RKO (cell line): ENCODE measurements around the gene TSFM.
"Not testable (repeated sequence)": the region's sequence is repeated elsewhere in the genome, so short reads cannot be mapped to it uniquely, and the experiment has no call there.

ENCODE experiments used
- DNase-seq: peaks from one replicate; pipeline ENCODE4 v3.0.0-alpha.2; 2016; ENCODE audit warnings: low spot score

The TSFM gene

GRCh38 chr12:57815177-57816000 is 32.8 kb downstream of the TSFM start:
- DNase-seq: no peak

GRCh38 chr12:57816001-57816854 is 33.6 kb downstream of the TSFM start:
- DNase-seq: no peak

GRCh38 chr12:57816855-57817151 is 34.2 kb downstream of the TSFM start:
- DNase-seq: no peak

- DNase-seq: no peak
Observed at GRCh38 chr12:57817261-57817989, 34.8 kb downstream of the TSFM start.

GRCh38 chr12:57817990-57818331 is 35.4 kb downstream of the TSFM start:
- not testable (repeated sequence) for DNase-seq

- DNase-seq: not testable (repeated sequence)
Observed at GRCh38 chr12:57820119-57820518, 37.5 kb downstream of the TSFM start.

- DNase-seq: not testable (repeated sequence)
Observed at GRCh38 chr12:57821015-57821414, 38.4 kb downstream of the TSFM start.

- no peak for DNase-seq
Observed at GRCh38 chr12:57821474-57822214, 39.1 kb downstream of the TSFM start.

- DNase-seq: no peak
Observed at GRCh38 chr12:57822392-57823130, 40.0 kb downstream of the TSFM start.

- DNase-seq: no peak
Observed at GRCh38 chr12:57823131-57823907, 40.7 kb downstream of the TSFM start.

GRCh38 chr12:57823908-57824640 is 41.5 kb downstream of the TSFM start:
- no peak for DNase-seq

GRCh38 chr12:57825451-57825850 is 42.9 kb downstream of the TSFM start:
- no peak for DNase-seq

GRCh38 chr12:57826400-57826799 is 43.8 kb downstream of the TSFM start:
- no peak for DNase-seq

- DNase-seq: no peak
Observed at GRCh38 chr12:57826966-57827365, 44.4 kb downstream of the TSFM start.

GRCh38 chr12:57829025-57829777 is 46.6 kb downstream of the TSFM start:
- DNase-seq: no peak

- DNase-seq: no peak
Observed at GRCh38 chr12:57830393-57830792, 47.8 kb downstream of the TSFM start.

GRCh38 chr12:57832966-57833365 is 50.4 kb downstream of the TSFM start:
- no peak for DNase-seq

GRCh38 chr12:57833672-57834071 is 51.1 kb downstream of the TSFM start:
- no peak for DNase-seq
